OCI-LY7 (cell line): Measurements from ENCODE around the gene SLC5A1. TPM values are rescaled to one million over a fixed set of nuclear protein-coding genes. Genes with fewer than 3 reads are reported as not detected.

ENCODE experiments used
- BruUV-seq: library from RNA; stranded (reverse); fragments of 400-500 nt; replicated peaks from 2 replicates; lab custom pipeline; 2021; lab: Mats Ljungman, UMichigan
- CTCF ChIA-PET: fragments of 300-600 bp; sonication (Branson Sonifier 250); formaldehyde crosslinking; loops from one replicate; lab custom pipeline; 2022; ENCODE audit warnings: antibody characterized with exemption; ENCODE audit not compliant: unreplicated experiment; lab: Charles Lee
- POLR2A ChIA-PET: fragments of 300-600 bp; sonication (Branson Sonifier 250); formaldehyde crosslinking; loops from one replicate; lab custom pipeline; 2022; ENCODE audit warnings: antibody characterized with exemption; lab: Charles Lee
- DNase-seq: peaks from one replicate; pipeline ENCODE4 v3.0.0-alpha.2; 2015; ENCODE audit warnings: low spot score
- H2AFZ ChIP-seq: fragments of 200-600 bp; sonication (generic), shearing (Covaris generic); 2 replicates; pipeline ENCODE4 v1.6.1; 2014; ENCODE audit warnings: mild to moderate bottlenecking, antibody characterized with exemption, low read length, moderate library complexity
- H3K27ac ChIP-seq: fragments of 200-600 bp; sonication (generic); 2 replicates; pipeline ENCODE4 v1.5.1; 2014; ENCODE audit warnings: mixed run types, low read depth, mild to moderate bottlenecking, moderate library complexity, low read length, inconsistent platforms; ENCODE audit not compliant: poor library complexity, severe bottlenecking
- H3K36me3 ChIP-seq: fragments of 200-600 bp; sonication (generic); 2 replicates; pipeline ENCODE4 v1.6.1; 2014; ENCODE audit warnings: mild to moderate bottlenecking, antibody characterized with exemption, low read length, moderate library complexity, mixed read lengths; ENCODE audit not compliant: insufficient read depth
- H3K4me1 ChIP-seq: fragments of 200-600 bp; sonication (generic); 2 replicates; pipeline ENCODE4 v1.5.1; 2014; ENCODE audit warnings: mild to moderate bottlenecking, low read length; ENCODE audit not compliant: insufficient read depth, poor library complexity, severe bottlenecking
- H3K4me2 ChIP-seq: fragments of 200-600 bp; sonication (generic); 2 replicates; pipeline ENCODE4 v1.6.1; 2014; ENCODE audit warnings: mild to moderate bottlenecking, low read length
- H3K4me3 ChIP-seq: fragments of 200-600 bp; sonication (generic); 2 replicates; pipeline ENCODE4 v1.5.1; 2014; ENCODE audit warnings: mild to moderate bottlenecking, low read depth, low read length; ENCODE audit not compliant: poor library complexity, severe bottlenecking
- H3K79me2 ChIP-seq: fragments of 200-600 bp; sonication (generic); 2 replicates; pipeline ENCODE4 v1.6.1; 2016; ENCODE audit warnings: low read depth, mild to moderate bottlenecking, low read length, moderate library complexity, mixed read lengths; ENCODE audit not compliant: insufficient read depth
- H3K9me2 ChIP-seq: fragments of 200-600 bp; sonication (generic); 2 replicates; pipeline ENCODE4 v1.6.1; 2016; ENCODE audit warnings: mild to moderate bottlenecking, low read length, mixed read lengths; ENCODE audit not compliant: insufficient read depth
- H3K9me3 ChIP-seq: fragments of 200-600 bp; sonication (generic); 2 replicates; pipeline ENCODE4 v1.6.1; 2014; ENCODE audit warnings: mild to moderate bottlenecking, mixed run types, low read length, mixed read lengths
- H4K20me1 ChIP-seq: fragments of 200-600 bp; sonication (generic); 2 replicates; pipeline ENCODE4 v1.6.1; 2014; ENCODE audit warnings: mild to moderate bottlenecking, antibody characterized with exemption, low read length, moderate library complexity, mixed read lengths; ENCODE audit not compliant: insufficient read depth
- EZH2phosphoT487 ChIP-seq: fragments of 200-600 bp; sonication (generic); IDR thresholded peaks from 2 replicates; pipeline ENCODE4 v1.6.1; 2018; ENCODE audit warnings: low read depth, borderline replicate concordance, mild to moderate bottlenecking, mixed run types, antibody characterized with exemption, low read length, moderate library complexity, mixed read lengths
- intact Hi-C: fragments of 100-400 bp; cut with micrococcal nuclease; formaldehyde crosslinking; loops from one replicate; pipeline ENCODE4 v1.10.0; 2022; ENCODE audit not compliant: unreplicated experiment
- total RNA-seq, 2 experiments: library from RNA; depleted of rRNA in 1 of 2; stranded (reverse); fragments of >200 nt in 1 of 2; shearing (Covaris generic) in 1 of 2; gene quantifications; 2 replicates each; pipeline ENCODE4 v1.2.3, GENCODE V29; 2014 to 2022
- TF ChIP-seq, protein P1 (sequence below): fragments of 200-600 bp; sonication (generic); conservative IDR thresholded peaks from 2 replicates; pipeline ENCODE4 v1.5.1; 2014; ENCODE audit warnings: mild to moderate bottlenecking, antibody characterized with exemption, low read length, moderate library complexity, mixed read lengths

SLC5A1 gene
- total RNA-seq, 2 experiments from 2014 or later: not detected

DNA sequence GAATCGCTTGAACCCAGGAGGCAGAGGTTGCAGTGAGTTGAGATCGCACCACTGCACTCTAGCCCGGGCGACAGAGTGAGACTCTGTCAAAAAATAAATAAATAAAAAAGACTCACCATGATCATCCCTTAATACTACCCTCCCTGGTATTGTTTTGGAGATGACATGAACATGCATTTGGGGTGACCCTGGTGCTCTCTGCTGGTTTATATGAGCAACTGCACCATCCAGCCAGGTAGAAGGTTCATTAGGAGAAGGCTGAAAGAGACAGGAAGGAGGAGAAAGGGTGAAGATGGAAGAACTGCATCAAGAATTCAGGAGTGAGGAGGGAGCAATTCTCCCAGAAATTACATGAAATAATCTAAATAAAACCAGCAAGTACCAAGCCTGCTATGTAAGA is 37.8 kb downstream of the SLC5A1 start:
- BruUV-seq: no TSS peak
- ChIA-PET POLR2A (no interaction called here), CTCF (interaction anchor here (0.6 kb wide), 1 partner anchor 94 kb away, joined by 3 read pairs; no protein-coding TSS in a partner anchor)
- H3K79me2 ChIP-seq: no peaks in the 10 kb centered on the region
- H3K4me2 ChIP-seq: no peak overlapping the region
- DNase-seq: peak; percentile 49
- no peaks in the 10 kb centered on the region for H3K9me3 ChIP-seq
- TF ChIP-seq EZH2phosphoT487: no peak
- TF ChIP-seq, protein P1, sequence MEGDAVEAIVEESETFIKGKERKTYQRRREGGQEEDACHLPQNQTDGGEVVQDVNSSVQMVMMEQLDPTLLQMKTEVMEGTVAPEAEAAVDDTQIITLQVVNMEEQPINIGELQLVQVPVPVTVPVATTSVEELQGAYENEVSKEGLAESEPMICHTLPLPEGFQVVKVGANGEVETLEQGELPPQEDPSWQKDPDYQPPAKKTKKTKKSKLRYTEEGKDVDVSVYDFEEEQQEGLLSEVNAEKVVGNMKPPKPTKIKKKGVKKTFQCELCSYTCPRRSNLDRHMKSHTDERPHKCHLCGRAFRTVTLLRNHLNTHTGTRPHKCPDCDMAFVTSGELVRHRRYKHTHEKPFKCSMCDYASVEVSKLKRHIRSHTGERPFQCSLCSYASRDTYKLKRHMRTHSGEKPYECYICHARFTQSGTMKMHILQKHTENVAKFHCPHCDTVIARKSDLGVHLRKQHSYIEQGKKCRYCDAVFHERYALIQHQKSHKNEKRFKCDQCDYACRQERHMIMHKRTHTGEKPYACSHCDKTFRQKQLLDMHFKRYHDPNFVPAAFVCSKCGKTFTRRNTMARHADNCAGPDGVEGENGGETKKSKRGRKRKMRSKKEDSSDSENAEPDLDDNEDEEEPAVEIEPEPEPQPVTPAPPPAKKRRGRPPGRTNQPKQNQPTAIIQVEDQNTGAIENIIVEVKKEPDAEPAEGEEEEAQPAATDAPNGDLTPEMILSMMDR: peak; percentile 78
- no peaks in the 10 kb centered on the region for H3K4me1 ChIP-seq
- H2AFZ ChIP-seq: no peak overlapping the region
- H4K20me1 ChIP-seq: no peaks in the 10 kb centered on the region
- no peak overlapping the region for H3K27ac ChIP-seq
- no peak overlapping the region for H3K4me3 ChIP-seq
- no peaks in the 10 kb centered on the region for H3K36me3 ChIP-seq
- H3K9me2 ChIP-seq: no peaks in the 10 kb centered on the region
- intact Hi-C loops: loop anchor here (1.0 kb wide), 1 partner anchor 104 kb away; no protein-coding TSS in a partner anchor

DNA sequence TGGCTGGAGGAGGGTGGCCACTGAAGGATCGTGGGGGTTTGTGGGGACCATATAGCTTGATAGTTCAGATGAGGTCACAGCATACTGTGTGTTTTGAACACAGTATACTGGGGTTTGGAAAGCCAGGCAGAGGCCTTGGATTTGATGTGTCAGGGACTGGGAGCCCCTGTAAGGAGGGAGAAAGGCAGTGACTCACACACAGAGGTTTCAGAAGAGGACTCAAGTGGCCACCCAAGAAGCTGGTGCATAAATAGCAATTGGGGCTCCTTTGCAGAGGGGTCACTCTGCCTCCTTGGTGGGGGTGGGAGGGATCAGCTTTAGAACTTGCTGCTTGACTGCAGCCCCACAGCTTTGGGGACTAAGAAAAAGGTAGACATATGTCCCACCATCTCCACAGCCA is 39.3 kb downstream of the SLC5A1 start:
- no peaks in the 10 kb centered on the region for H4K20me1 ChIP-seq
- CTCF ChIA-PET: no interaction called here
- no TSS peak for BruUV-seq
- no peak for DNase-seq
- no peak overlapping the region for H2AFZ ChIP-seq
- TF ChIP-seq EZH2phosphoT487: no peak
- TF ChIP-seq, protein P1: no peak
- no peaks in the 10 kb centered on the region for H3K4me1 ChIP-seq
- no peaks in the 10 kb centered on the region for H3K9me2 ChIP-seq
- H3K27ac ChIP-seq: no peak overlapping the region
- H3K9me3 ChIP-seq: no peaks in the 10 kb centered on the region
- H3K4me3 ChIP-seq: no peak overlapping the region
- H3K4me2 ChIP-seq: no peak overlapping the region
- no peaks in the 10 kb centered on the region for H3K36me3 ChIP-seq
- intact Hi-C loops: no loop called here
- no peaks in the 10 kb centered on the region for H3K79me2 ChIP-seq
- POLR2A ChIA-PET: no interaction called here

- no peaks in the 10 kb centered on the region for H3K9me2 ChIP-seq
- POLR2A ChIA-PET: interaction anchor here (0.8 kb wide), 1 partner anchor 1794 kb away, joined by 4 read pairs; no protein-coding TSS in a partner anchor
- CTCF ChIA-PET: no interaction called here
- no peak for TF ChIP-seq EZH2phosphoT487
- TF ChIP-seq, protein P1: no peak
- no peaks in the 10 kb centered on the region for H4K20me1 ChIP-seq
- no peak overlapping the region for H3K27ac ChIP-seq
- H2AFZ ChIP-seq: no peak overlapping the region
- no peak overlapping the region for H3K4me2 ChIP-seq
- no TSS peak for BruUV-seq
- H3K9me3 ChIP-seq: no peaks in the 10 kb centered on the region
- no peaks in the 10 kb centered on the region for H3K36me3 ChIP-seq
- H3K79me2 ChIP-seq: no peaks in the 10 kb centered on the region
- intact Hi-C loops: no loop called here
- no peak overlapping the region for H3K4me3 ChIP-seq
- no peaks in the 10 kb centered on the region for H3K4me1 ChIP-seq
- no peak for DNase-seq
Measured at GRCh38 chr22:32083000-32083399, 39.9 kb downstream of the SLC5A1 start.
